GM18520 (cell line): ENCODE results near the gene RNLS.

Source experiments
- ATAC-seq: cut with Tn5 transposase; IDR thresholded peaks from one replicate; pipeline ENCODE4 v1.9.1; 2021; ENCODE audit not compliant: unreplicated experiment

The RNLS gene

GRCh38 chr10:88525371-88526069 lies 57.6 kb downstream of the RNLS start:
- ATAC-seq, result no peak

- no peak for ATAC-seq
These were observed 59.2 kb downstream of the RNLS start for GRCh38 chr10:88523739-88524400.

GRCh38 chr10:88522715-88523114 lies 60.4 kb downstream of the RNLS start:
- ATAC-seq, result no peak

- ATAC-seq, result no peak
These were observed 61.3 kb downstream of the RNLS start for GRCh38 chr10:88521791-88522190.

GRCh38 chr10:88515235-88515634 lies 67.9 kb downstream of the RNLS start:
- ATAC-seq, result no peak

- ATAC-seq, result no peak
These were observed 70.5 kb downstream of the RNLS start for GRCh38 chr10:88512599-88512998.

- no peak for ATAC-seq
These were observed 74.3 kb downstream of the RNLS start for GRCh38 chr10:88508796-88509195.

GRCh38 chr10:88507826-88508453 lies 75.2 kb downstream of the RNLS start:
- no peak for ATAC-seq

GRCh38 chr10:88507404-88507803 lies 75.7 kb downstream of the RNLS start:
- ATAC-seq, result no peak

GRCh38 chr10:88505680-88506215 lies 77.4 kb downstream of the RNLS start:
- ATAC-seq, result no peak

GRCh38 chr10:88505265-88505664 lies 77.9 kb downstream of the RNLS start:
- ATAC-seq, result no peak

- ATAC-seq, result no peak
These were observed 82.5 kb downstream of the RNLS start for GRCh38 chr10:88500656-88501055.

GRCh38 chr10:88499569-88500470 lies 83.3 kb downstream of the RNLS start:
- no peak for ATAC-seq

- no peak for ATAC-seq
These were observed 85.2 kb downstream of the RNLS start for GRCh38 chr10:88497913-88498312.

- ATAC-seq, result no peak
These were observed 88.6 kb downstream of the RNLS start for GRCh38 chr10:88494537-88494936.

- ATAC-seq, result no peak
These were observed 89.2 kb downstream of the RNLS start for GRCh38 chr10:88493691-88494483.

GRCh38 chr10:88491314-88491713 lies 91.8 kb downstream of the RNLS start:
- no peak for ATAC-seq

- no peak for ATAC-seq
These were observed 92.7 kb downstream of the RNLS start for GRCh38 chr10:88490231-88490980.

- ATAC-seq, result no peak
These were observed 94.0 kb downstream of the RNLS start for GRCh38 chr10:88489107-88489506.
